ENCODE measurements around the gene CCDC12.
A peak's percentile ranks its signal among the peaks of the same experiment; 100 is the strongest.

The CCDC12 gene

DNA sequence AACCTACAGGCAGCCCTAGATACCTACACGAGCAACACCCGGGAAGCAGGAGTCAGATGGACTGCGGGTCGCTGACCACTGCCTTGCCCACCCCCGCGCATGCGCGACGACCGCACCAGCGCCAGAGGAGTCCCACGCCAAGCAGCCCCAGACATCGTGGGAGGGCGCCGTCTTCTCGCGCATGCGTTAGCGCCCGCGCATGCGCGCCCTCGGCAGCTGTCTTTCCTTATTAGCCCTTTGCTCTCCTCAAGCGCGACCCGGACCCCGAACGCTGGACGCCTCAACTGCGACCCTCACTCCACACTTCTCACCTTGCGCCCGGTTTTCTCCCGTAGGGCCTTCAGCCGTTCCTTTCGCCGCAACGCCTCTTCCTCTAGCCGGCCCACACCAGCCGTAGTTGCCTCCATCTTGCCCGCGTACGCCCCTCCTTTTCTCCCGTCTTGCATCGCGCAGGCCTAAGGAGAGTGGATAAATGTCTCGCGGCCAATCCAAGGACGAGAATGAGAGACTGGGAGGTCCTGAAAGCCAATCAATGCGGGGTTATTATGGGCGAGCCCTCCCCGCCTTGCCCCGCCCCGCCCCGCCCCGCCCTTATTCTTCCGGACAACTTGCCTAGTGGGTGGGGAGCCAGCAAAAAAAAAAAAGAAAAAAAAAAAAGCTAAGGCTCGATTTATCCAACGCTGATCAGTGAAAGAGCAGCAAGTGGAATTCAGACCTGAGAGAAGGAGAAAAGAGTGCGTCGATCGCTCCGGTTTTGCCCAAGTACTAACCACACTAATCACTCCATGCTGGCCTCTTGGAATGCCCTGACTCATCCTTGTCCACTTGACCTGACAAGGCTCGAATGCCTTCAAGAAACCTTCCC is at the start of gene CCDC12:
CCDC12 (minus strand) TSS at position 420 of the 865 bp plus-strand sequence; CDS start at position 407, 13 bp downstream.
- DNase-seq = peak; percentile 87

DNA sequence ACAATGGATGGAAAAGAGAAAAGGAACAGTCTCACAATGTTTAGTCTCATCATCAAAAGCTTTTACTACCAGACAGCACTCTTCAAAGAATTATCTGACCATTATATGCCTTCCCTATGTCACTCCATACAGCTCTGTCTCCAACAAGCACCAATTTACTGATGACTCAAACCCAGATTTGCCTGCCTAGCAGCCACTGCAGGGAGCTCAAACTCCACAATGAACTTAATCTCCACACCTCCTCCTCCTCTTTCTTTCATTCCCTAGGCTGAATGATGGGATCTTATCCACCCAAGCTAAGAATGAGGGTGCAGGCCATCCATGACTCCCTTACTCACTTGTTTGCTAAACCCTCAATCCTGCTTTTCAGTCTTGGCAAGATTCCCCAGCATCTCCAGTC is 48.4 kb upstream of the CCDC12 start:
- DNase-seq = no peak

DNA sequence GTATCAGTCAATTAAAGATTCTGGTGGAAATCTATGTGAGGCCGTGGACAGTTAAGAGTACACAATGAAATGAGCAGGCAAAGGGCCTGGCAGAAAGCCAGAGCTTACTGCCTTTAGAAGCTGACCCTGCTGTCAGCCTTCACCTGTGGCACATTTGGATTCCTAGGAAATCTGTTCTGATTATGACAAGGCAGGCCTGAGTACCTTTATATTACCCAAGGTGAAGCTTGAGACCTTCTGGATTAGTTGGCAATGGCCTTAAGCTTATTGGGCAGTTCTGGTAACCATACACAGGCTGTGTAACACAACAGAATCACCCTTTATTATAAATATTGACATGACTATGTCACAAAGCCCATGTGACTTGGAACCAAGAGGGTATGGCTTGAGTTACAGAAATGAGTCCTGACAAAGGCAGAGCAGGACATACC is 46.1 kb upstream of the CCDC12 start:
- no peak for DNase-seq

DNA sequence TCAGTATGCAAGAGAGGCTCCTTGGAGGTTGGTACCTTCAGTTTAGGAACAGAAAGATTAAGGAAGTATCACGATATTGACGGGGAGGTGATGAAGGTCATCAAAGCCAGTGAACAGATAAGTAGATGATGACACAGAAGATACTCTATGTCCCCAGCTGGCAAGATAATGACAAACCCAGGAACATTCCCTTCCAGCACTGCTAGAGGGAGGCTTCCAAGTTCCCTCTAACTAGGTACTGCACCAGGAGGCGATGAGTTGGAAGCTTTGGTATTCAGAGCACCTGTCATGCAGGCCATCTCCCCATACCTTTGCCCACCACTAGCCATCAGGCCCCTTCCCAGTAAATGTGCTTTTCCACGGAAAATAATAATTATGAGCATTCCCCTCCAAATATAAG is 43.8 kb upstream of the CCDC12 start:
- DNase-seq = no peak

DNA sequence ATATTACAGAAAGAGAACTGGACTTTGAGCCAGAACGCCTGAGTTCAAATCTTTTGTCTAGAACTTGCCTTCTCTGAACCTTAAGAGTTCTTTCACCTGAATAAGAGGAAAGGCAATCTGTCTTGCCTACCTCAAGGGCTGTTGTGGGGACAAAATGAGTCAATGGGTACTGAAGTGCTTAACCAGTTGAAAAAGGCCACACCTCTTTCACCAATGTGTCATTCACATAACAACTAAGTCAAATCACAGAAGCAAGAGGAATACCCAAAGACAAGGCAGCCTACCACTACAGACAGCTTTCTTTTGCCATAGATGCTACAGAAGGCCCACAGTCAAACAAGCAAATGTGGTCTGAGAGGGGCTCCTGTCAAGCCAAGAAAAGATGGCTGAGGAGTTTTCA is 42.7 kb upstream of the CCDC12 start:
- no peak for DNase-seq

DNA sequence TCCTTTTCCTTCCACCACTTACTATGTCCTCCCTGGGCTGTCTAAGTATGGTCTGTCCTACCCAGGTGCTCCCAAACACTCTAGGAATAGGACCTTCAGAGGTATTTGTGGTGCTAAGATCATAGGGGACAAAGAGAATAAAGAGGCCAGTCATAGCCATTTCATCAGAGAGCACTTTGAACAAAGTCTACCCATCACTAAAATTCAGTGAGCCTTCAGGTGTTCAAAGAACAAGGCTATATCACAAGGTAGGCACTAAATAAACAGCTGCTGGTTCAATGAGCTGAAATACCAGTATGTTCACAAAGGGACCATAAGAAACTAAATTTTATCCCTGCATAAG is 41.7 kb upstream of the CCDC12 start:
- no peak for DNase-seq

DNA sequence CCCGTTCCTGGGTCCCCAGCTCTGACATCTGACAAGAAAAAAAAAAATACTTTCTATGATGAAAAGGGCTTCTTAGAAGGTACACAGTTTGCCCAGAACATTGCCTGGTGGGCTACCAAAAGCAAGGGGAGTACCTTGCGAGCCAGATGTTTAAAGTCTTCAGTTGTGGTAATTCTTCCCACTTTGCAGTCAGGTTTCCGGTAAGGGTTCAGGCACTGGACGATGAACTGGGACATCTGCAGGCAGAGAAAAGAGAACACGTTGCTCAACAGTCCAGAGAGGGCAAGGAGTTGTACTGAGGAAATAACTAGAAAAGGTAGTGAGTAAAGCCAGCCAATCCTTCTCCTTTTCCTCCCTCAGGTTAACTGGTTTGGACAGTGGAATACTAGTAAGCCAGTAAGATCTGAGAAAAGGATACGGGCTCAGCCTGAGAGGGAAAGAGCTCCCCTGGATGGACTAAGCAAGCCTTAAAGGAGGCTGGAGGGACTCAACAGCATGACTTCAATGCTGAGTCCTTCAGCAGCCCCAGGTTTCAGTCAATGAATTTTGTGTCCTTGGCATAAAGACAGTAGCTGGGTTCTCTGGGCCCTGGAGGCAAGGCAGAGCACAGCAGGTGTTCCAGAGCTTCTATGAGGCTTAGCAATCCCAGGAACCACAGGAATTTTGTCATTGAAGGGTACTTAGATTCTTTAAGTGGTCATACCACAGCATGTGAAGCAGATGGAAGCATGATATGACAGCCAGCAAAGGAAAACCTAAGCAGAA is 41.1 kb upstream of the CCDC12 start:
- no peak for DNase-seq

DNA sequence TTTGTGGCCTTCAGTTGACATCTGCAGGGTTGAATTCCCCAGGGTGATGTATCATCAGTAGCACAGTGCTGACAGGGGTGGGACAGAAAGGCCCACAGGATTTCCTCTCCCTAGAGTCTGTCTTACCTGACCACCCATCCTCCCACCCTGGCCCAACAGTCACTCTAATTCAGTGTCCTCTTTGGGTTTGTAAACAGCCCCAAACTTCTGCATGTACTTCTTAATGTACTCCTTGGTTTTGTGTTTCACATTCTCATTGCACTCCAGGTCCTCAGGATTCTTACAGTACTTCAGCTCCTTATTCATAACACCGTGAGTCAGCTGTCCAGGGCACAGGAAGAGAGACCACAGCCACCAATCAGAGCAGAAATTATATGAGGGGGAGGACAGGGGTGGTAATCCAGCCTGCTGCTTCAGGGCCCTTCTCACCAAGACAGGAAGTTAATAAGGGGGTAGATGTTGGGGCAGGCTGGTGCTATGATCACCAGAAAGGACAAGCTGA is 40.4 kb upstream of the CCDC12 start:
- no peak for DNase-seq

DNA sequence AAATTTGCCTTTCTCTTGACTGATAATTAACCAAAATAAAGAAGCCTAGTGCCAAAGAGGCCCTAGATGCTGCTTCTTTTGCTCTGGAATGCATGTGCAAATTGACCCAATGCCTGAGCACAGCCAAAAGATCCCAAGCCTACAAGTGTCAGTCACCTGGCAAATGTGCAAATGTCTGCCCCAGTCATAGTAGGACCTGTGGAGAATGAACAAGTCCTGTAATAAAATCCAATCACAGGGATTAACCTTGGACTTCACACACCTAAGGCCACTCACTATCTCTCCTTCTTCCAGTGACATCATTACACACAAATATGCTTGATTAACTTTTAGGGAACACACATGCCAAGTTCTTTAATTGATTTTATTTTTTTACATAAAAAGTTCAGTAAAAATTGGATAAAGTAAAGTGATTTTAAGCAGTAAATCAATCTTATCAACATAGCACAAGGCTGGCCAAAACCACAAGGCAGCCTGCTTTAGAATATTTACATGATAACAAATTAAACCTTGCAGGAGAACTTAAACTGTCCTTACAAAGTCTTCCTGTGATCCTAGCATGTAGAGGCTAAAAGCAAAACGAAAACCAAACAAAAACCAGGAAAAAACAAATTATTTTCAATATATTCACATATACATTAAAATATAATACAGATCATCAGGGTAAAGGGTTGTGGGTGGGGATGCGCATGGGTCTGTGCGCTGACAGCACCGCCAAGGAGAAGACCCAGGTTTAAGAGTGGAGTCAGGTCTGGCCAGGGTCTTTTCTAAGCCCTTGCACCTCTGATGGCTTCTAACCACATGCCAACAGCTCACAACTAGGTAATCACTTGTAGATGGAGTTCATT is 39.8 kb upstream of the CCDC12 start:
- no peak for DNase-seq

DNA sequence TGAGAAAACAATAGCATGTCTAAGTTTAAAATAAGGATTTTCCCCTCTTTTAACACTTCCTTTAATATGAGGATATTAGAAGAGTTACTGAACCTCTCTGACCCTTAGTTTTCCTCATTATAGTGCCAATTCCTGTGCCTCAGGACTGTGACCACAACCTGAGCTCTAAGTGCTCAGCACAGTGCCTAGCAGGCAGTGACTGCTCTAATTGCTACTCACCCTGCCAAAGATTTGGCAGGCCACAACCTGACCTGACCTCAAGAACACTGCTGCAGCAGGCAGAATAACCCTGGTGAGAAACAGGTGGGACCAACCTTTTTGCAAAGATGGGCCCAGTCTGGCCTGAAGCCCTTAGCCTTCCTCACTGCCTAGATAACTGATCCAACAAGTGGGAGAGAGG is 38.6 kb upstream of the CCDC12 start:
- no peak for DNase-seq

DNA sequence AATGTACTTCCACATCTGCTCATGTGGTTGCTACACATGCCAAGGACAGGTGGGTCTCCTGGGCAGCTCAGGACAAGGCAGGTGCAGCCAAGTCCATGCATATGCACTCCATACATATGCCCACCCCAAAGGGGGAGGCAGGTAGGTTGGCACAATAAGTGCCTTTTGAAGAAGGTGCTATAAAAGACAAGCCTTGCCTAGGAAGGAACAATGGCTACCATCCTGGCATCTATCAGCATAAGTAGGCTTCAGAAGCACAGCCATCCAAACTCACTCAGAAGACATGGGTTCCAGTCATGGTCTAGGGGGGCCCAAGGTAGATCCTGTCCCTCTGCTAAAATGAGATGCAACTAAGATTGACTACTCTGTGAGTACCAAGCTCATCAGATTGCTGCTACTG is 37.5 kb upstream of the CCDC12 start:
- no peak for DNase-seq

DNA sequence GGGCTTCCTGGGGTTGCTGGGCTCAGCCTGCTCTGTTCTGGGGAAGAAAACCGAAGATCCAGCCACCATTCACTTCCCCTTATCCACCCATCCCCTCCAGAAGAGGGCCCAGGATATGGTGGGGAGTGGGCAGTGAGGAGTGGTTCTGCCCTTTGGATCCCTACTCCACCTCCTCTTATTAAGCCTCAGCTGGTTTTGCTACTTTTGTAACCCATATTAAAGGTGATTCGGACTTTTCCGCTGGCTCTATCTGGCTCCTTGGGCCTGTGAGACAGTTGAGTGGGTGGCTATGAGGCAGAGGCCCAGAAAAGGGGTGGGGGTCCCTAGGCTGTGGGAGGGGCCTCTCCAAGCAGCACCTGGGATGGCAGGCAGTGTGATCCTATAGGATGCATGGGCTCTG is 36.7 kb upstream of the CCDC12 start:
- DNase-seq = no peak

DNA sequence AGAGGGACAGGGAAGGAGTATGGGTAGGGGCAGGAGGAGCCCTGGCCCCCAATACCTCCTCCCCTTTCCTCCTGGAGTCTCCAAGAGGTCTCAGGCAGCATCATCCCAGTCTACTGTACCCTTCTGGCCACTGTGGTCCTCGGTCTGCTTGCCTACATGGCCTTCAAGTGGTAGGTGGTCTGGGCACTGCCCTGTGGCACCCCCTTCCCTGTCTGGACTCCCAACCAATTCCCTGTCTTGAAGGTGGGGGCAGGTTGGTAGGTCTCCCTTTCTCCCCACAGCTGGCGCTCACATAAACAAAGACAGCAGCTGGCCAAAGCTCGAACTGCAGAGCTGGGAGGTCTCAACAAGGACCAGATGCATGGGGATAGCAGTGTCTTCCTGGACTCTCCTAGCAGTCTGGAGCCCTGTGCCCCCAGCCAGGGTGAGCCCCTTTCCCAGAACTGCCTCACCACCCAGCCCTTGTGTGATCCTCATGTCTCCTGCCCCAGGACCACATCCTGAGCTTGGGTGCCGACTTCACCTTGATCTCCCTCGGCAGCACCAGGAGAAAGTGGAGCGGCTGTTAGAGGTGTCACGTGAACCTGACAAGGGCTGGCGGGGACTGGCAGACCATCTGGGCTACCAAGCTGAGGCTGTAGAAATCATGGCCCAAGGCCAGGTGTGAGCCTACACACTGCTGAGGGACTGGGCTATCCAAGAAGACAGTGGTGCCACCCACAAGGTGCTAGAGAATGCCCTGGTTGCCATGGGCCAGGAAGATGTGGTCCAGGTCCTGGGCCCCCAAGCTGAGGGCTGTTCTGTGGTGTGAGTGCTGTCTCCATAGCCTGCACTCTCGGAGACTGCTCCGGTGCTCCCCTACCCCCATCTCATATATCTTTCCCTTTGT is 36.0 kb upstream of the CCDC12 start:
- no peak for DNase-seq

DNA sequence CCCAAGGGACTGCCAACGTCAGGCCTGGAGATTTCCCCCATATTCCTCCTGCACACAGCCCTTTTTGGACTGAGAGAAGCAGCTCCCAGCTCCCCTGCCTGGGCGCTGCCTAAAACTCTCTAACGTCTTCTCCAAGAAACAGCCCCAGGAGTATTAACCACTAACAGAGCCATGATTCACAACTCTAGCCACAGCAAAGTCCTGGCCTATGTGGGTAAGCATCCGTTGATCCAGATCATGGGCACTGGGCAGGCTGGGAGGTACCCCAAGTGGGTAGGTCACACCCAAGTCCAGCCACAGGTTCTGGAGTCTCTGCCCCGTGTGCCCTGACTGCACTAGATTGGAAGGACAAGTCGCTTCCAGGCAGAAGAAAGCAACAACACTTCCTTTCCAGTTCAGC is 34.8 kb upstream of the CCDC12 start:
- DNase-seq = no peak

DNA sequence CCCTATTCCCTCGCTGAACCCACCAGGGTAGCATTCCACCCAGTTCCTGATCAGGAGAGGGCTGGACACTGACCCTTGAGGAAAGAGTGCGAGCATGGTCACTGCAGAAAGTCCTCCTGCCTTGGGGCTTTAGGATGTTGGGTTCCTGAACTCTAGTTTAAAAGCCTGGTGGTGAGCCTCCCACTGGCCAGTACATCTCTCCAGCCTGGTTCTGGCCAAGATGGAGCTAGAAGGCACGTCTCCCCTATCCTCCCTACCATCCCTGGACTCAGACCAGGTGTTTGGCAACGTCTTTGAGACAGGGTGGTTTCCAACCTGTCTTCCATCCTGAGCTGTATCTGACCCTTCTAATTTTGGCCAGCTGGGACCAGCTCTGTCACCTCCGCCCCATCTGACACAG is 34.4 kb upstream of the CCDC12 start:
- no peak for DNase-seq

DNA sequence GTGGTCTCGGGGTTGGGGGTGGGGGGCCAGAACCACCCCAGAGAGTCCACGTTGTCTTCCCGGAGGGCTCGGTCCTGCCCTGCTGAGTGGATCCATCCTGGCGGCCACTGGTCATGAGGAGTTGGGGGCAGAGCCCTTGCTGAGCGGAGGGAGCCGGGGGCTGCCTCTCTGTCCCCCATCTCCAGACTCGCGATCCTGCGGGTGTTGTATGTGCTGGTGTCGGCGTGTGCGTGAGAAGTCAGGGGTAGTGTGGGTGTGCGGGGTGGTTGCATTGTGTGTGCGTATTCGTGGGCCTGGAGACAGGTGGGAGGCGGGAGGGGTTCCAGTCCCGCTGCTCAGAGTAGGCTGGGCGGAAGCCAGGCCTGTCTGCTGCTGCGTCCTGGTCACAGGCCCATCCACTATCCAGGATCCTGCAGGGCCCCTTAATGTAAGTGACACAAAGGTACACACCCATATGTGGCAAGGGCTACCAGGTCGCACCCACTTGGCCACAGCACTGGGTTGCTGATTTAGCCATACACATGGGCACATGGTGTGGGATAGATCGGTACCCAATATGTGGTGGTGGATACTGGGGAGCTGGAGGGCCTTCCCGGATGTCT is 33.7 kb upstream of the CCDC12 start:
- DNase-seq = no peak

DNA sequence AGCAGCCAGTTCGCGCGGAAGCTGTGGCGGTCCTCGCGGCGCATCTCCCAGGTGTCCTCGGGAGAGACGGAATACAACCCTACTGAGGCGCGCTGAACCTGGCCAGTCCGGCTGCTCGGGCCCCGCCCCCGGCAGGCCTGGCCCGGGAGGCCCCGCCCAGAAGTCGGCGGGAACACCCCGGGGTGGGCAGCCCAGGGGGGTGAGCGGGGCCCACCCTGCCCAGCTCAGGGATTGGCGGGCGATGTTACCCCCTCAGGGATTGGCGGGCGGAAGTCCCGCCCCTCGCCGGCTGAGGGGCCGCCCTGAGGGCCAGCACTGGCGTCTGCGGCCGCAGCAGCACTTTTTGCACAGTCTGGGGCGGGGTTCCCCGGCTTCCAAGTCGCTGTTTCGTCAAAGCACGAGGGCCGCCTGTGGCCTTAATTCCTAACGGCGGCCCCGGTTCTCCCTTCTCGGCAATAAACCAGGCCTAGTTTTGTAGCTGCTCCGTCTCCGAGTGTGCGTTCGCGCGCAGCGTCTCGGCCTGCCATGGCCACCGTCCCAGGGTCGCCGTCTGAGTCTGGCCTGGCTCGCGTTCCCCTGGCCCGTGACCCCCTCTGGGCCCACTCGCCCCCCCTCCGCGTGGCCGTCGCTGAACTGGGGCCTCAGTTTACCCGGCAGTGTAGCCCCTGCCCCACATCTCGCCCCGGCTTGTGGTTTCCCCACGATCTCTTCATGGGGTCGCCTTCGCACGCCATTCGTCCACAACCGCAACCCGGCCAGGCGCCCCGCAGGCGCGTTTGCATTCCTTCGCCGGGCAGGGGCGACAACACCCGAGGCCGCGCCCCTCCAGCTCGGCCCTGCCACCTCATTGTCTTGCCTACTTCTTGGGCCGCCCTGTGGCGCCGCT is 32.9 kb upstream of the CCDC12 start:
- DNase-seq = peak; percentile 42

DNA sequence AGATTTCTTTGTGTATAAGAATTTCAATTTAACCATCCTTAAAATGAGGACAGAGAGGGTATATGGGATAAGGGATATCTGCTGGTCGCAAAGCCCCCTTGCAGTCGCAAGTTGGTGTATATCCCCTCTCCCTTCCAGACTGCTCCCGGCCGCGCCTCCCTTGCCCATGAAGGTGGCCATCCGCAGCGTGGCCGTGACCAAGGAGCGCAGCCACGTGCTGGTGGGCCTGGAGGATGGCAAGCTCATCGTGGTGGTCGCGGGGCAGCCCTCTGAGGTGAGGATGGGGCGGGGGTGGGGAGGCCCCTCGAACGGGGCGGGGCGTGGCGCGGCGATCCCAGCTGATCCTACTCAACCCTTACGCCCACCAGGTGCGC is 32.3 kb upstream of the CCDC12 start:
- DNase-seq = no peak

DNA sequence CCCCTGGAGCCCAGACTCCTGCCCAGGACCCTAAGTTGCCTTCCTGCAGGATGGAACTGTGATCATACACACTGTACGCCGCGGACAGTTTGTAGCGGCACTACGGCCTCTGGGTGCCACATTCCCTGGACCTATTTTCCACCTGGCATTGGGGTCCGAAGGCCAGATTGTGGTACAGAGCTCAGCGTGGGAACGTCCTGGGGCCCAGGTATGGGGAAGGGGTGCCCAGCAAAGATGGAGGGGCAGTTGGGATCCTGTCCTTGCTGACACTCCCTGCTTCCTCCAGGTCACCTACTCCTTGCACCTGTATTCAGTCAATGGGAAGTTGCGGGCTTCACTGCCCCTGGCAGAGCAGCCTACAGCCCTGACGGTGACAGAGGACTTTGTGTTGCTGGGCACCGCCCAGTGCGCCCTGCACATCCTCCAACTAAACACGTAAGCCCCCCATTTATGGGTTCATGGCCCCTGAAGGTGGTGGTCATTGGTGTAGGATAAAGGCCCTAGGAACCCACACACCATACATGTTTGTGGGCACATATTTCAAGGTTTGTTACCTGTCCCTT is 31.8 kb upstream of the CCDC12 start:
- DNase-seq = no peak

DNA sequence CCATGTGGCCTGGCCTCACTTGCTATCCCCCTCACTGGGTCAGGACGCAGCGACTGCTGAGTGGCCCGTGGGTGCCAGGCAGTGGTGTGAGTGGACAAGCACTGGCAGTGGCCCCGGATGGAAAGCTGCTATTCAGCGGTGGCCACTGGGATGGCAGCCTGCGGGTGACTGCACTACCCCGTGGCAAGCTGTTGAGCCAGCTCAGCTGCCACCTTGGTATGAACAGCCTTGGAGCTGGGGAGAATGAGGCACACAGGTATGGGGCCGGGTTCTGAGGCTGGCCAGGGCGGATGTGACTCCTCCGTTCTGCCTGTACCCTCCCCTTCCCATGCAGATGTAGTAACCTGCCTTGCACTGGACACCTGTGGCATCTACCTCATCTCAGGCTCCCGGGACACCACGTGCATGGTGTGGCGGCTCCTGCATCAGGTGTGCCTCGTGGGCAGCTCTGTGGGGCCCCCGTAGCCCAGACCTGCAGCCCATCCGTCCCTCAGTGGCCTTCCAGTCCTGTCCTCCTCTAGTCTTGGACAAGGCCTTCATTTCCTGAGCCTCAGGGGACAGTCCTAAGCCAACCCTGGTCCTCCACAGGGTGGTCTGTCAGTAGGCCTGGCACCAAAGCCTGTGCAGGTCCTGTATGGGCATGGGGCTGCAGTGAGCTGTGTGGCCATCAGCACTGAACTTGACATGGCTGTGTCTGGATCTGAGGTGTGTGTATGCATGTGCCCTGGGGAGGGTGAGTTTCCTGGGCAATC is 31.1 kb upstream of the CCDC12 start:
- DNase-seq = no peak
